HCT116 (cell line): ENCODE data around the gene MYLK. TPM values are rescaled to one million over a fixed set of nuclear protein-coding genes. Genes with fewer than 3 reads are reported as not detected.
A peak's percentile ranks its signal among the peaks of the same experiment; 100 is the strongest.

Source experiments
- ATAC-seq: fragments of 200-7000 bp; cut with Tn5 transposase; 2 replicates; pipeline ENCODE4 v1.9.1; 2020; ENCODE audit warnings: mild to moderate bottlenecking, moderate library complexity
- BruUV-seq: library from RNA; stranded (reverse); fragments of 400-500 nt; replicated peaks from 2 replicates; lab custom pipeline; 2021; lab: Mats Ljungman, UMichigan
- CTCF ChIA-PET: fragments of 300-600 bp; sonication (Branson Sonifier 250); formaldehyde crosslinking; loops from one replicate; lab custom pipeline; 2021; ENCODE audit warnings: antibody characterized with exemption; lab: Charles Lee
- POLR2A ChIA-PET: fragments of 300-600, 350-600 bp; sonication (Branson Sonifier 250); formaldehyde crosslinking; loops from one replicate; lab custom pipeline; 2021; ENCODE audit warnings: antibody characterized with exemption; lab: Charles Lee
- RAD21 ChIA-PET, 2 experiments: fragments of 300-600 bp; sonication (Branson Sonifier 250); formaldehyde crosslinking; loops; one replicate each; lab custom pipeline; 2023; ENCODE audit warnings: low total read pairs in 2 of 2; ENCODE audit not compliant: uncharacterized antibody in 2 of 2, unreplicated experiment in 2 of 2, low non-redundant PET in 1 of 2; lab: Charles Lee
- DNase-seq: peaks from one replicate; pipeline ENCODE4 v3.0.0-alpha.2; 2010; ENCODE audit warnings: low read depth, low spot score
- H2AFZ ChIP-seq: fragments of 200-600 bp; shearing (Covaris generic), sonication (generic); 2 replicates; pipeline ENCODE4 v1.6.1; 2017; ENCODE audit warnings: low read depth, mixed run types, mixed read lengths, antibody characterized with exemption, low read length; ENCODE audit not compliant: poor library complexity, severe bottlenecking
- H3K27ac ChIP-seq: 2 replicates; pipeline ENCODE4 v1.5.1; 2012; ENCODE audit warnings: low read depth, low read length
- H3K27me3 ChIP-seq: fragments of 200-600 bp; sonication (generic); 2 replicates; pipeline ENCODE4 v1.6.1; 2016; ENCODE audit warnings: mixed run types, low read length, mixed read lengths; ENCODE audit not compliant: insufficient read depth
- H3K36me3 ChIP-seq, 2 experiments: fragments of 200-500 bp in 1 of 2; fragments of 200-600 bp in 1 of 2; sonication (Bioruptor generic) in 1 of 2; sonication (generic) in 1 of 2; 2 replicates each; pipeline versions ENCODE4 v1.5.1 to v1.6.1; 2014 to 2016; ENCODE audit warnings: low read length in 2 of 2, inconsistent platforms in 1 of 2, mixed read lengths in 1 of 2, mixed run types in 1 of 2; ENCODE audit not compliant: insufficient read depth in 2 of 2, control insufficient read depth in 1 of 2
- H3K4me1 ChIP-seq, 2 experiments: fragments of 200-600 bp in 1 of 2; sonication (generic) in 1 of 2; 2 replicates each; pipeline versions ENCODE4 v1.5.1 to v1.6.1; 2012 to 2017; ENCODE audit warnings: low read length in 2 of 2, inconsistent platforms in 1 of 2, mild to moderate bottlenecking in 1 of 2, mixed read lengths in 1 of 2, mixed run types in 1 of 2, moderate library complexity in 1 of 2; ENCODE audit not compliant: insufficient read depth in 2 of 2, control insufficient read depth in 1 of 2
- H3K4me2 ChIP-seq: fragments of 200-600 bp; sonication (generic); 2 replicates; pipeline ENCODE4 v1.6.1; 2017; ENCODE audit warnings: mixed run types, low read length, mixed read lengths
- H3K4me3 ChIP-seq, 2 experiments: fragments of 200-600 bp in 1 of 2; sonication (generic) in 1 of 2; replicated peaks in 1 of 2; 2 replicates each; pipeline ENCODE4 v1.5.1; 2011 to 2016; ENCODE audit warnings: low read length in 2 of 2, control low read depth in 1 of 2, low read depth in 1 of 2, mild to moderate bottlenecking in 1 of 2, mixed read lengths in 1 of 2, mixed run types in 1 of 2
- H3K79me2 ChIP-seq: fragments of 200-600 bp; sonication (generic); 2 replicates; pipeline ENCODE4 v1.6.1; 2017; ENCODE audit warnings: mild to moderate bottlenecking, mixed run types, low read length, moderate library complexity, mixed read lengths; ENCODE audit not compliant: insufficient read depth
- H3K9ac ChIP-seq: fragments of 200-600 bp; sonication (generic); 2 replicates; pipeline ENCODE4 v1.6.1; 2016; ENCODE audit warnings: low read length, mixed read lengths
- H3K9me2 ChIP-seq: fragments of 200-600 bp; sonication (generic), shearing (Covaris generic); 2 replicates; pipeline ENCODE4 v1.6.1; 2017; ENCODE audit warnings: mixed run types, mild to moderate bottlenecking, moderate library complexity; ENCODE audit not compliant: insufficient read depth
- H3K9me3 ChIP-seq, 2 experiments: fragments of 200-500 bp in 1 of 2; fragments of 200-600 bp in 1 of 2; sonication (Bioruptor generic) in 1 of 2; sonication (generic) in 1 of 2; 2 replicates each; pipeline ENCODE4 v1.6.1; 2014 to 2017; ENCODE audit warnings: low read length in 2 of 2, mixed read lengths in 2 of 2, inconsistent platforms in 1 of 2, low read depth in 1 of 2, mild to moderate bottlenecking in 1 of 2, mixed run types in 1 of 2, moderate library complexity in 1 of 2; ENCODE audit not compliant: control insufficient read depth in 1 of 2, insufficient read depth in 1 of 2
- H4K20me1 ChIP-seq: fragments of 200-600 bp; sonication (generic), shearing (Covaris generic); 2 replicates; pipeline ENCODE4 v1.6.1; 2017; ENCODE audit warnings: mixed run types, mild to moderate bottlenecking, moderate library complexity; ENCODE audit not compliant: insufficient read depth
- EZH2 ChIP-seq: fragments of 200-600 bp; sonication (generic); IDR thresholded peaks from 2 replicates; pipeline ENCODE4 v1.6.1; 2017; ENCODE audit warnings: antibody characterized with exemption, mixed run types
- EZH2phosphoT487 ChIP-seq: fragments of 200-600 bp; IDR thresholded peaks from 2 replicates; pipeline ENCODE4 v1.6.1; 2018; ENCODE audit warnings: antibody characterized with exemption, borderline replicate concordance
- JUND ChIP-seq: IDR thresholded peaks from 2 replicates; pipeline ENCODE4 v1.6.1; 2012
- RAD21 ChIP-seq: IDR thresholded peaks from 2 replicates; pipeline ENCODE4 v1.6.1; 2012; ENCODE audit warnings: low read depth, mild to moderate bottlenecking
- SP1 ChIP-seq: IDR thresholded peaks from 2 replicates; pipeline ENCODE4 v1.6.1; 2012; ENCODE audit warnings: low read depth
- SRF ChIP-seq: IDR thresholded peaks from 2 replicates; pipeline ENCODE4 v1.6.1; 2012; ENCODE audit warnings: low read depth
- TCF7L2 ChIP-seq: IDR thresholded peaks from 2 replicates; pipeline ENCODE4 v1.7.0; 2011; ENCODE audit warnings: borderline replicate concordance, inconsistent platforms; ENCODE audit not compliant: insufficient read depth, insufficient read length; ENCODE audit errors: extremely low read depth
- YY1 ChIP-seq: IDR thresholded peaks from 2 replicates; pipeline ENCODE4 v1.6.1; 2011; ENCODE audit warnings: low read length, low read depth, moderate library complexity, mild to moderate bottlenecking; ENCODE audit not compliant: insufficient replicate concordance; ENCODE audit errors: extremely low read depth
- ZFX ChIP-seq: fragments of 450-650 bp; IDR thresholded peaks from 2 replicates; pipeline ENCODE4 v1.6.1; 2017
- intact Hi-C: fragments of 100-400 bp; cut with micrococcal nuclease; formaldehyde crosslinking; loops from 2 replicates; pipeline ENCODE4 v1.10.0; 2022
- total RNA-seq: library from RNA; stranded (reverse); gene quantifications from one replicate; pipeline ENCODE4 v1.2.1, GENCODE V29; 2021; ENCODE audit not compliant: unreplicated experiment
- TF ChIP-seq, protein P1 (sequence below): IDR thresholded peaks from 2 replicates; pipeline ENCODE4 v1.6.1; 2011; ENCODE audit warnings: mild to moderate bottlenecking, low read length, moderate library complexity; ENCODE audit not compliant: insufficient replicate concordance; ENCODE audit errors: extremely low read depth

MYLK gene
- total RNA-seq, 1 experiment from 2014 or later, result 3.8 TPM

DNA sequence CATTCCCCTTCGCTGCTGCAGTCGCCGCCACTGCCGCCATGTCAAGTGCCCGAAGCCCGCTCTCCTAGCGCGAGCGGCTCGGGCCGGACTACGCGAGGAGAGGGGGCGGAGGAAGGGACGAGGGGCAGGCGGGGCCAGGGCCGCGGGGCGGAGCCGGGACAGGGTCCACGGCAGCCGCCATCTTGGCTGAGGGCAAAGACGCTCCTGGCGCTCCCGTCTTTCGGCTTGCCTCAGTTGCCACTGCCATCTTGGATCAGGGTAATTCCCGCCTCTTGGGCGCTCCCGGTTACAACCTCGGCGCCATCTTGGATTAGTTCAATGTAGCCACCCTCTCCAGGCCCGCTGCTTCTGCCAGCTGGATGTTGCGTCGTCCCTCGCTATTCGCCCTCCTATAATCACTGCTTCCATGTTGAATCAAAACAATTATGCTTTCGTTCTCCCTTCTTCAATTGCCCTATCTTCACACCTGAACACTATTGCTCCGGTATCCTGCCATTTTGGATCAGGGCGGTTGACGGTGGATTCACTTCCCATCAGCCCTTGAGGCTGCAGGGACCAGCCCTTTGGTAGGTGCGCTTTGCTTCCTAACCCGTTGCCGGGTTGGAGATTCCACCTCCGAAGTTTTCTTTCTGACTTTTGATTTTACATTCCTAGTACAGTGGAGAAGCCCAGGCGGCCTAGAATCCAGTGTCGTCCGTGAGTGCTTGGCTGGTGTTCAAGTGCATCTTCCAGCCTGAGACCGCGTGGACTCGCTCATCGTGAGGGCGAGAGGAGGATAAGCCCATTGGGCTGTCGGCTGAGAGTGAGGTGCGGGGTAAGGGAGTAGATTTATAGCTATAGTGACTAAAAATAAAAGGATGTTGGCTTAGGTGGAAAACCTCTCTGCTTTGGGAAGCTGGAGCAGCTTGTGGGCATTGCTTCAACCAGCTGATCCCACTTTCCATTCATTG lies 298.9 kb downstream of the MYLK start, which contains the start of gene HACD2 (continued):
- TF ChIP-seq SP1 (peak; percentile 70), YY1 (peak; percentile 98), EZH2 (no peak), ZFX (peak; percentile 50; the same call in 1 of the 2 replicates), RAD21 (no peak), EZH2phosphoT487 (no peak)
- TF ChIP-seq, all 23 proteins: peak for 10

DNA sequence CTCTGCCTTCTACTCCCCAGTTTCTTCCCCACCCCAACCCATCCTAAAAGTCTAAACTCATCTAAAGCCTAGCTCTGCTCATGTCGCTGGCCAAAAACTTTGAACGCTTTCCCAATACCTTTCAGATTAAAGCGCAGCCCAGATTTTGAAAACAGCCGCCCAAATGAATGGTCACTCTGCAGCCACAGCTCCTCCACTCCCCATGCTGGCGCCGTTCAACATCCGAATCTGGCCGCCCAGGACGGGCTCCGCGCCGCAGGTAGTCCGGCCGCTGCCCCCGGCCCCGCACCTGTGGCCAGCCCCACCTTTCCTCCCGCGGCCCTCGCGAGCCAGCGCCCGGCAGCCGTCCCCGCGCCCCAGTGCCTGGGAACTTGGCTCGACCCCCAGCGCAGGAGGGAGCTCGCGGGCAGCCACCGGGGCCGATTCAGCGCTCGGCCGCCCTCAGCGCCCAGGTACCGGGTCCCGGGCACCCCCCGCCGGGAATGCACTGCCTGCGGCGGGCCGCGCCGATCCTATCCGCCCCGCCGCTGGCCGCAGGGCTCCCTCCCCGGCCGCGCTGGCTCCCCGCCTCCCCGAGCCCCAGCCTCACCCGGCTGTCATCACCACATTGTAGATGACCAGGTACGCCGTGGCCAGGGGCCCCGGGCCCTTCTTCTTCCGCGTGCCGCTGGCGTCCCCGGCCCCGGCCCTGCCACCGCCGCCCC lies 299.7 kb downstream of the MYLK start:
- peaks cover 52% of the 10 kb centered on the region for H3K79me2 ChIP-seq
- peak overlapping the region; percentile 91 for H3K4me2 ChIP-seq
- RAD21 ChIA-PET, result no interaction called here
- CTCF ChIA-PET, result interaction anchor here (2.4 kb wide), 1 partner anchor 139 kb away, joined by 8 read pairs; no protein-coding TSS in a partner anchor
- H4K20me1 ChIP-seq, result no peaks in the 10 kb centered on the region
- no peaks in the 10 kb centered on the region for H3K27me3 ChIP-seq
- TF ChIP-seq SRF (no peak), JUND (no peak), SP1 (no peak), TCF7L2 (no peak), ZFX (peak; percentile 85), RAD21 (peak; percentile 7; the same call in 1 of the 2 replicates)
- TF ChIP-seq, protein P1, sequence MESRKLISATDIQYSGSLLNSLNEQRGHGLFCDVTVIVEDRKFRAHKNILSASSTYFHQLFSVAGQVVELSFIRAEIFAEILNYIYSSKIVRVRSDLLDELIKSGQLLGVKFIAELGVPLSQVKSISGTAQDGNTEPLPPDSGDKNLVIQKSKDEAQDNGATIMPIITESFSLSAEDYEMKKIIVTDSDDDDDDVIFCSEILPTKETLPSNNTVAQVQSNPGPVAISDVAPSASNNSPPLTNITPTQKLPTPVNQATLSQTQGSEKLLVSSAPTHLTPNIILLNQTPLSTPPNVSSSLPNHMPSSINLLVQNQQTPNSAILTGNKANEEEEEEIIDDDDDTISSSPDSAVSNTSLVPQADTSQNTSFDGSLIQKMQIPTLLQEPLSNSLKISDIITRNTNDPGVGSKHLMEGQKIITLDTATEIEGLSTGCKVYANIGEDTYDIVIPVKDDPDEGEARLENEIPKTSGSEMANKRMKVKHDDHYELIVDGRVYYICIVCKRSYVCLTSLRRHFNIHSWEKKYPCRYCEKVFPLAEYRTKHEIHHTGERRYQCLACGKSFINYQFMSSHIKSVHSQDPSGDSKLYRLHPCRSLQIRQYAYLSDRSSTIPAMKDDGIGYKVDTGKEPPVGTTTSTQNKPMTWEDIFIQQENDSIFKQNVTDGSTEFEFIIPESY, result no peak
- peaks cover 5 to 8% of the 10 kb centered on the region in 2 experiments; a peak in 2 of 4 replicates for H3K36me3 ChIP-seq
- DNase-seq, result no peak
- BruUV-seq, result no TSS peak
- peak overlapping the region; percentile 39 for H2AFZ ChIP-seq
- peak; percentile 53 for ATAC-seq
- intact Hi-C loops, result loop anchor here (2.0 kb wide), 1 partner anchor 58 kb away; no protein-coding TSS in a partner anchor
- peak overlapping the region; percentile 68 to 78 for H3K4me3 ChIP-seq
- H3K27ac ChIP-seq, result peak overlapping the region; percentile 92
- no peaks in the 10 kb centered on the region for H3K9me2 ChIP-seq
- peak overlapping the region; percentile 83 for H3K9ac ChIP-seq
- H3K4me1 ChIP-seq, result peaks cover 11 to 21% of the 10 kb centered on the region in 2 experiments
- POLR2A ChIA-PET, result no interaction called here
- H3K9me3 ChIP-seq, result no peaks in the 10 kb centered on the region
